Neural crest cell (in vitro differentiated cells): Measurements from ENCODE around the gene MCC. TPM values are rescaled to one million over a fixed set of nuclear protein-coding genes. Genes with fewer than 3 reads are reported as not detected.

Source experiments
- DNase-seq: peaks from one replicate; pipeline ENCODE4 v3.0.0; 2021; ENCODE audit warnings: low read depth, mixed read lengths, low spot score
- H3K27ac Mint-ChIP-seq: one replicate; pipeline ENCODE4 v1.8.0; 2021; ENCODE audit warnings: mild to moderate bottlenecking, mixed read lengths; ENCODE audit not compliant: unreplicated experiment
- H3K27me3 Mint-ChIP-seq: 2 replicates; pipeline ENCODE4 v1.8.0; 2021; ENCODE audit warnings: low read depth, mild to moderate bottlenecking, mixed read lengths
- H3K36me3 Mint-ChIP-seq: 2 replicates; pipeline ENCODE4 v1.8.0; 2021; ENCODE audit warnings: low read depth, mild to moderate bottlenecking, mixed read lengths
- H3K4me1 Mint-ChIP-seq: 2 replicates; pipeline ENCODE4 v1.8.0; 2021; ENCODE audit warnings: mixed read lengths
- H3K4me3 Mint-ChIP-seq: one replicate; pipeline ENCODE4 v1.8.0; 2021; ENCODE audit warnings: mild to moderate bottlenecking, mixed read lengths
- H3K9me3 Mint-ChIP-seq: 2 replicates; pipeline ENCODE4 v1.8.0; 2021; ENCODE audit warnings: mixed read lengths
- CTCF ChIP-seq: fragments of 200-600 bp; sonication (generic); conservative IDR thresholded peaks from 2 replicates; pipeline ENCODE4 v1.5.0; 2021; ENCODE audit warnings: antibody characterized with exemption, mild to moderate bottlenecking
- total RNA-seq: library from RNA; stranded (reverse); gene quantifications from 2 replicates; pipeline ENCODE4 v1.2.1, GENCODE V29; 2021

MCC gene
- total RNA-seq, 1 donor from 2014 or later, result 10.8 TPM

GRCh38 chr5:113226116-113226736, 262.0 kb downstream of the MCC start:
- no peak for DNase-seq
- H3K4me1 Mint-ChIP-seq, result peaks cover 4% of the 10 kb centered on the region
- peaks cover 6% of the 10 kb centered on the region for H3K9me3 Mint-ChIP-seq
- no peak overlapping the region for H3K4me3 Mint-ChIP-seq
- peaks cover 3% of the 10 kb centered on the region for H3K36me3 Mint-ChIP-seq
- TF ChIP-seq CTCF, result no peak
- H3K27me3 Mint-ChIP-seq, result peaks cover 12% of the 10 kb centered on the region
- no peak overlapping the region for H3K27ac Mint-ChIP-seq

GRCh38 chr5:113225259-113225658, 263.0 kb downstream of the MCC start:
- Mint-ChIP-seq H3K4me1 (peaks cover 4% of the 10 kb centered on the region), H3K9me3 (peaks cover 6% of the 10 kb centered on the region), H3K36me3 (peaks cover 3% of the 10 kb centered on the region), H3K27me3 (peaks cover 12% of the 10 kb centered on the region), H3K4me3 (no peak overlapping the region), H3K27ac (no peak overlapping the region)
- no peak for DNase-seq
- no peak for TF ChIP-seq CTCF

GRCh38 chr5:113224605-113225065, 263.6 kb downstream of the MCC start:
- Mint-ChIP-seq H3K27ac (no peak overlapping the region), H3K27me3 (peaks cover 14% of the 10 kb centered on the region), H3K36me3 (peaks cover 3% of the 10 kb centered on the region), H3K4me3 (no peak overlapping the region), H3K9me3 (peaks cover 6% of the 10 kb centered on the region), H3K4me1 (peaks cover 6% of the 10 kb centered on the region)
- DNase-seq, result no peak
- no peak for TF ChIP-seq CTCF

- H3K27ac Mint-ChIP-seq, result no peak overlapping the region
These were observed 264.2 kb downstream of the MCC start for GRCh38 chr5:113223831-113224604.

GRCh38 chr5:113223315-113223714, 264.9 kb downstream of the MCC start:
- H3K9me3 Mint-ChIP-seq, result peaks cover 6% of the 10 kb centered on the region
- no peak for DNase-seq
- peaks cover 19% of the 10 kb centered on the region for H3K4me1 Mint-ChIP-seq
- no peak overlapping the region for H3K27ac Mint-ChIP-seq
- peaks cover 21% of the 10 kb centered on the region for H3K27me3 Mint-ChIP-seq
- H3K36me3 Mint-ChIP-seq, result peaks cover 3% of the 10 kb centered on the region
- TF ChIP-seq CTCF, result no peak
- no peak overlapping the region for H3K4me3 Mint-ChIP-seq

More at GRCh38 chr5:113223831-113224604, 264.2 kb downstream of the MCC start:
- Mint-ChIP-seq H3K4me3 (no peak overlapping the region), H3K9me3 (peaks cover 6% of the 10 kb centered on the region), H3K4me1 (peaks cover 12% of the 10 kb centered on the region), H3K27me3 (peaks cover 18% of the 10 kb centered on the region), H3K36me3 (peaks cover 3% of the 10 kb centered on the region)
- no peak for TF ChIP-seq CTCF
- DNase-seq, result no peak
